IMR-90 (cell line): Measurements from ENCODE around the gene TSC22D3. TPM values are rescaled to one million over a fixed set of nuclear protein-coding genes. Genes with fewer than 3 reads are reported as not detected.

Experiments
- ATAC-seq: fragments of 200-7000 bp; cut with Tn5 transposase; 2 replicates; pipeline ENCODE4 v1.9.1; 2020; ENCODE audit warnings: low read depth, mild to moderate bottlenecking, moderate library complexity
- BruUV-seq: library from RNA; stranded (reverse); fragments of 400-500 nt; replicated peaks from 2 replicates; lab custom pipeline; 2021; lab: Mats Ljungman, UMichigan
- CTCF ChIA-PET: fragments of 300-600 bp; formaldehyde crosslinking; extraction: SDS; loops from one replicate; lab custom pipeline; 2021; ENCODE audit warnings: antibody characterized with exemption; lab: Yijun Ruan, JAX
- POLR2A ChIA-PET: fragments of 300-600 bp; sonication (Branson Sonifier 250); formaldehyde crosslinking; loops from one replicate; lab custom pipeline; 2022; ENCODE audit warnings: antibody characterized with exemption; ENCODE audit not compliant: unreplicated experiment; lab: Charles Lee
- DNase-seq: peaks from one replicate; pipeline ENCODE4 v3.0.0; 2013
- H2AFZ ChIP-seq: replicated peaks from 2 replicates; pipeline ENCODE3; 2013; ENCODE audit warnings: low read length, mild to moderate bottlenecking; ENCODE audit not compliant: poor library complexity
- H2AK5ac ChIP-seq: 2 replicates; pipeline ENCODE4 v1.6.1; 2013; ENCODE audit warnings: low read depth, low read length, inconsistent platforms
- H2AK9ac ChIP-seq: replicated peaks from 2 replicates; pipeline ENCODE3; 2013; ENCODE audit warnings: mild to moderate bottlenecking, low read depth, low read length, moderate library complexity; ENCODE audit not compliant: poor library complexity
- H2BK120ac ChIP-seq: 2 replicates; pipeline ENCODE4 v1.6.1; 2013; ENCODE audit warnings: low read depth, low read length, inconsistent platforms
- H2BK15ac ChIP-seq: 3 replicates; pipeline ENCODE4 v1.6.1; 2013; ENCODE audit warnings: low read depth, low read length, inconsistent platforms
- H2BK20ac ChIP-seq: 2 replicates; pipeline ENCODE4 v1.6.1; 2013; ENCODE audit warnings: low read depth, mild to moderate bottlenecking, inconsistent platforms, low read length, moderate library complexity
- H2BK5ac ChIP-seq: 2 replicates; pipeline ENCODE4 v1.6.1; 2013; ENCODE audit warnings: mild to moderate bottlenecking, low read depth, low read length, inconsistent platforms; ENCODE audit not compliant: poor library complexity, severe bottlenecking
- H3K14ac ChIP-seq: replicated peaks from 2 replicates; pipeline ENCODE4 v1.6.1; 2013; ENCODE audit warnings: low read depth, low read length, inconsistent platforms
- H3K18ac ChIP-seq: 2 replicates; pipeline ENCODE4 v1.6.1; 2013; ENCODE audit warnings: low read depth, low read length, control low read depth
- H3K23ac ChIP-seq: 2 replicates; pipeline ENCODE4 v1.6.1; 2013; ENCODE audit warnings: low read depth, low read length, inconsistent platforms
- H3K27ac ChIP-seq: 2 replicates; pipeline ENCODE4 v1.5.1; 2013; ENCODE audit warnings: mild to moderate bottlenecking, control low read depth, low read length; ENCODE audit not compliant: insufficient read depth
- H3K27me3 ChIP-seq: 2 replicates; pipeline ENCODE4 v1.6.1; 2013; ENCODE audit warnings: low read length; ENCODE audit not compliant: control insufficient read depth, insufficient read depth
- H3K36me3 ChIP-seq: 2 replicates; pipeline ENCODE4 v1.6.1; 2013; ENCODE audit warnings: low read length, mixed read lengths; ENCODE audit not compliant: control insufficient read depth, insufficient read depth
- H3K4ac ChIP-seq: 2 replicates; pipeline ENCODE4 v1.6.1; 2013; ENCODE audit warnings: low read depth, low read length, inconsistent platforms
- H3K4me1 ChIP-seq: 2 replicates; pipeline ENCODE4 v1.6.1; 2013; ENCODE audit warnings: low read length, mixed read lengths; ENCODE audit not compliant: control insufficient read depth, insufficient read depth
- H3K4me2 ChIP-seq: 2 replicates; pipeline ENCODE4 v1.6.1; 2013; ENCODE audit warnings: low read depth, mild to moderate bottlenecking, control low read depth, low read length, moderate library complexity
- H3K4me3 ChIP-seq: 2 replicates; pipeline ENCODE4 v1.5.1; 2013; ENCODE audit warnings: low read depth, mild to moderate bottlenecking, control low read depth, low read length, moderate library complexity; ENCODE audit not compliant: insufficient read depth
- H3K56ac ChIP-seq: 2 replicates; pipeline ENCODE4 v1.6.1; 2013; ENCODE audit warnings: low read length, inconsistent platforms; ENCODE audit not compliant: insufficient read depth; ENCODE audit errors: extremely low read depth
- H3K79me1 ChIP-seq, 2 experiments: 2 replicates each; pipeline ENCODE4 v1.6.1; 2013; ENCODE audit warnings: low read length in 2 of 2, inconsistent platforms in 1 of 2, low read depth in 1 of 2
- H3K9ac ChIP-seq: 2 replicates; pipeline ENCODE4 v1.6.1; 2013; ENCODE audit warnings: low read depth, low read length, control low read depth
- H3K9me1 ChIP-seq: 2 replicates; pipeline ENCODE4 v1.6.1; 2013; ENCODE audit warnings: low read length, inconsistent platforms; ENCODE audit not compliant: insufficient read depth
- H3K9me3 ChIP-seq: 2 replicates; pipeline ENCODE4 v1.6.1; 2013; ENCODE audit warnings: low read length; ENCODE audit not compliant: control insufficient read depth, insufficient read depth
- H4K20me1 ChIP-seq: 2 replicates; pipeline ENCODE4 v1.6.1; 2013; ENCODE audit warnings: low read length, inconsistent platforms; ENCODE audit not compliant: insufficient read depth
- H4K5ac ChIP-seq: 2 replicates; pipeline ENCODE4 v1.6.1; 2013; ENCODE audit warnings: mild to moderate bottlenecking, low read depth, low read length, control low read depth
- H4K8ac ChIP-seq, 2 experiments: 2 replicates each; pipeline ENCODE4 v1.6.1; 2013; ENCODE audit warnings: low read depth in 2 of 2, low read length in 2 of 2, control low read depth in 1 of 2, inconsistent platforms in 1 of 2
- H4K91ac ChIP-seq: 2 replicates; pipeline ENCODE4 v1.6.1; 2013; ENCODE audit warnings: low read depth, low read length, inconsistent platforms; ENCODE audit not compliant: insufficient read depth
- BHLHE40 ChIP-seq: fragments of 150-350 bp; IDR thresholded peaks from 2 replicates; pipeline ENCODE4 v1.6.1; 2016; ENCODE audit warnings: mild to moderate bottlenecking, low read depth, low read length
- CHD1 ChIP-seq: IDR thresholded peaks from 2 replicates; pipeline ENCODE4 v1.6.1; 2012; ENCODE audit warnings: low read depth, low read length, improper control_type of control experiment
- CTCF ChIP-seq: conservative IDR thresholded peaks from 2 replicates; pipeline ENCODE4 v1.5.1; 2012; ENCODE audit warnings: mild to moderate bottlenecking, low read depth, low read length, improper control_type of control experiment
- FOS ChIP-seq: fragments of 150-350 bp; IDR thresholded peaks from 2 replicates; pipeline ENCODE4 v1.6.1; 2016; ENCODE audit warnings: low read depth, low read length
- MAZ ChIP-seq: IDR thresholded peaks from 2 replicates; pipeline ENCODE4 v1.6.1; 2012; ENCODE audit warnings: low read depth, mild to moderate bottlenecking, low read length, improper control_type of control experiment, moderate library complexity, borderline replicate concordance
- POLR2A ChIP-seq: IDR thresholded peaks from 2 replicates; pipeline ENCODE4 v1.6.1; 2012; ENCODE audit warnings: mild to moderate bottlenecking, low read depth, low read length
- SMC3 ChIP-seq: fragments of 150-350 bp; IDR thresholded peaks from 2 replicates; pipeline ENCODE4 v1.6.1; 2016; ENCODE audit warnings: low read depth, mild to moderate bottlenecking, antibody characterized with exemption, low read length, moderate library complexity
- WGBS, 2 experiments: methylation state at CpG; one replicate each; pipeline versions ENCODE4 v1.1.5 to v1.1.7; 2013; ENCODE audit warnings: missing lambda C conversion rate in 2 of 2; ENCODE audit not compliant: insufficient read length in 1 of 2; ENCODE audit errors: extremely low coverage in 2 of 2; 5-methylcytosine and 5-hydroxymethylcytosine counted together
- dilution Hi-C: fragments of 300-500 bp; cut with HindIII; formaldehyde crosslinking; loops from one replicate; pipeline ENCODE4 v1.14.3; 2018; ENCODE audit warnings: low sequenced_read_pairs; ENCODE audit not compliant: unreplicated experiment
- in situ Hi-C: fragments of 300-500 bp; cut with MboI; formaldehyde crosslinking; loops from 3 replicates; pipeline ENCODE4 v1.14.3; 2019; ENCODE audit warnings: low sequenced_read_pairs, inconsistent platforms, mixed read lengths
- intact Hi-C: fragments of 100-400 bp; cut with micrococcal nuclease; formaldehyde crosslinking; loops from 2 replicates; pipeline ENCODE4 v1.10.0; 2022
- polyA plus RNA-seq, 3 experiments: library from polyadenylated mRNA; depleted of rRNA; stranded (reverse); fragments of >200 nt; gene quantifications; 2 replicates each; pipeline ENCODE4 v1.2.3, GENCODE V29; 2012; ENCODE audit warnings: low replicate concordance in 1 of 3
- total RNA-seq: library from RNA; depleted of rRNA; stranded (reverse); fragments of >200 nt; gene quantifications from 2 replicates; pipeline ENCODE4 v1.2.3, GENCODE V29; 2012

The TSC22D3 gene
- total and polyA plus RNA-seq, 2 of the 4 experiments (the other 2 are of a cell fraction) = 9.9 to 14.0 TPM

GRCh38 chrX:107721318-107721717 is 54.3 kb downstream of the TSC22D3 start:
- no peak overlapping the region for H3K9ac ChIP-seq
- no peak overlapping the region for H4K8ac ChIP-seq
- H2AK5ac ChIP-seq = no peak overlapping the region
- POLR2A ChIA-PET = no interaction called here
- H3K79me1 ChIP-seq = no peaks in the 10 kb centered on the region
- DNase-seq (no peak), ATAC-seq (no peak)
- dilution Hi-C loops (no loop called here), in situ Hi-C loops (no loop called here), intact Hi-C loops (no loop called here)
- no peak overlapping the region for H3K56ac ChIP-seq
- H2BK20ac ChIP-seq = no peak overlapping the region
- no peak overlapping the region for H3K4me3 ChIP-seq
- H3K18ac ChIP-seq = no peak overlapping the region
- H3K4me2 ChIP-seq = no peak overlapping the region
- no peak overlapping the region for H2BK5ac ChIP-seq
- peaks cover 26% of the 10 kb centered on the region for H3K27me3 ChIP-seq
- no peaks in the 10 kb centered on the region for H3K9me3 ChIP-seq
- no peak overlapping the region for H4K91ac ChIP-seq
- no peak overlapping the region for H3K14ac ChIP-seq
- H4K20me1 ChIP-seq = no peaks in the 10 kb centered on the region
- no peak overlapping the region for H3K23ac ChIP-seq
- H3K9me1 ChIP-seq = peaks cover 6% of the 10 kb centered on the region
- no peaks in the 10 kb centered on the region for H3K36me3 ChIP-seq
- TF ChIP-seq BHLHE40 = no peak
- TF ChIP-seq MAZ = no peak
- TF ChIP-seq CHD1 = no peak
- TF ChIP-seq CTCF = no peak
- no peak for TF ChIP-seq POLR2A
- TF ChIP-seq SMC3 = no peak
- no peak for TF ChIP-seq FOS
- CTCF ChIA-PET = interaction anchor here (1.2 kb wide), 1 partner anchor 183 kb away, joined by 4 read pairs; no protein-coding TSS in a partner anchor
- peaks cover 2% of the 10 kb centered on the region; the same call in 1 of the 2 replicates for H3K4me1 ChIP-seq
- no peak overlapping the region for H4K5ac ChIP-seq
- no peak overlapping the region for H2BK120ac ChIP-seq
- no peak overlapping the region for H3K4ac ChIP-seq
- no peak overlapping the region for H2AFZ ChIP-seq
- BruUV-seq = no TSS peak
- no peak overlapping the region for H2AK9ac ChIP-seq
- H3K27ac ChIP-seq = no peak overlapping the region
- no CpG with 5 or more reads among the region's 9 CpGs for WGBS, 2 experiments
- no peak overlapping the region for H2BK15ac ChIP-seq
